ENCODE results near the gene PSMA7.

The PSMA7 gene

DNA sequence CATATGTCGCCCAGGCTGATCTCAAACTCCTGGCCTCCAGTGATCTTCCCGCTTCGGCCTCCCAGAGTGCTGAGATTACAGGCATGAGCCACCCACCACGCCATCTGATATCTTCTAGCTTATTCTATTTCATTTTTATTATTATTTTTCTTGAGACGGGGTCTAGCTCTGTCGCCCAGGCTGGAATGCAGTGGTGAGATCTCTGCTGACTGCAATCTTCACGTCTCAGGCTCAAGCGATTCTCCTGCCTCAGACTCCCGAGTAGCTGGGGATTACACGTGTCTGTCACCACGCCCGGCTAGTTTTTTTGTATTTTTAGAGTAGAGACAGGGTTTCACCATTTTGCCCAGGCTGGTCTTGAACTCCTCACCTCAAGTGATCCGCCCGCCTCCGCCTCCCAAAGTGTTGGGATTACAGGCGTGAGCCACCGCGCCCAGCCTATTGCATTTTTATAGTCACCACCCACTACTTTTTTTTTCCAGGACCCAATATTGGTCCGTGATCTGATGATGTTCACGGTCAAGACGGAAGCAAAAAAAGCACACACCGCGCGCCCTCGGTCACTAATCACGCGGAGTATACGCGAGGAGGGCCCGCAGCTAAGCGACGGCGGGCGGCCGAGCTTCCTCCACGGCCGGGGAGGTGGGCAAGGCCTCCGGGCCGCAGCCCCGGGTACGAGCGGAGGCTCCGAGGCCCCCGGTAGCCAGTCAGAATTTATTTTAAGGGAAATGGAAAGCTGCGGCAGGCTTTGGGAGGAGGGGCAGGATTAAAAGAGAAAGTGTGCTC lies 22.0 kb downstream of the PSMA7 start:
- TF ChIP-seq, protein P1, sequence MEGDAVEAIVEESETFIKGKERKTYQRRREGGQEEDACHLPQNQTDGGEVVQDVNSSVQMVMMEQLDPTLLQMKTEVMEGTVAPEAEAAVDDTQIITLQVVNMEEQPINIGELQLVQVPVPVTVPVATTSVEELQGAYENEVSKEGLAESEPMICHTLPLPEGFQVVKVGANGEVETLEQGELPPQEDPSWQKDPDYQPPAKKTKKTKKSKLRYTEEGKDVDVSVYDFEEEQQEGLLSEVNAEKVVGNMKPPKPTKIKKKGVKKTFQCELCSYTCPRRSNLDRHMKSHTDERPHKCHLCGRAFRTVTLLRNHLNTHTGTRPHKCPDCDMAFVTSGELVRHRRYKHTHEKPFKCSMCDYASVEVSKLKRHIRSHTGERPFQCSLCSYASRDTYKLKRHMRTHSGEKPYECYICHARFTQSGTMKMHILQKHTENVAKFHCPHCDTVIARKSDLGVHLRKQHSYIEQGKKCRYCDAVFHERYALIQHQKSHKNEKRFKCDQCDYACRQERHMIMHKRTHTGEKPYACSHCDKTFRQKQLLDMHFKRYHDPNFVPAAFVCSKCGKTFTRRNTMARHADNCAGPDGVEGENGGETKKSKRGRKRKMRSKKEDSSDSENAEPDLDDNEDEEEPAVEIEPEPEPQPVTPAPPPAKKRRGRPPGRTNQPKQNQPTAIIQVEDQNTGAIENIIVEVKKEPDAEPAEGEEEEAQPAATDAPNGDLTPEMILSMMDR (IDR thresholded peaks at IDR 0.05; ENCODE audit: extremely low read depth, insufficient read depth, missing control alignments): no peak
- no peak for DNase-seq (ENCODE audit: low spot score)
- in situ Hi-C loops (cut with MboI; ENCODE audit: low pct_unique_long_range_greater_than_20kb, low sequenced_read_pairs, unreplicated experiment): no loop called here

DNA sequence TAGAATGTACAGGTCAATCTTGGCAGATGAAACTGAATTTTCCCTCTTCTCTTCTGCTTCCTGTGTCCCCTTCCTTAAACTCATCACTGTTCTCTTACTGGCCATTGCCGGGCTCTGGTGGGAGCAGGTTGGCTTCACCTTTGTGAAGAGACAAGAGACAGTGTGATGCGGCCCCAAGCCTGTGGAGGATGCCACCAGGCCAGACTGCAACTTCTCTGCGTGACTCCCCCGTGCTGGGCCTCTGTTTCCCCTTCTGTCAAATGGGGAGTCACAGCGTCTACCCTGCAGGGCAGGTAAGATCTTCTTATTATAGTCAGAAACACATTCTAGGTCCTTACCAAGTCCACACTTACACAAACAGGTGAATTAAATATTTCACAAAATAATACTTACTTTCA lies 22.8 kb downstream of the PSMA7 start:
- DNase-seq (ENCODE audit: low spot score): no peak
- TF ChIP-seq, protein P1 (IDR thresholded peaks at IDR 0.05; ENCODE audit: extremely low read depth, insufficient read depth, missing control alignments): no peak
- in situ Hi-C loops (cut with MboI; ENCODE audit: low pct_unique_long_range_greater_than_20kb, low sequenced_read_pairs, unreplicated experiment): no loop called here

DNA sequence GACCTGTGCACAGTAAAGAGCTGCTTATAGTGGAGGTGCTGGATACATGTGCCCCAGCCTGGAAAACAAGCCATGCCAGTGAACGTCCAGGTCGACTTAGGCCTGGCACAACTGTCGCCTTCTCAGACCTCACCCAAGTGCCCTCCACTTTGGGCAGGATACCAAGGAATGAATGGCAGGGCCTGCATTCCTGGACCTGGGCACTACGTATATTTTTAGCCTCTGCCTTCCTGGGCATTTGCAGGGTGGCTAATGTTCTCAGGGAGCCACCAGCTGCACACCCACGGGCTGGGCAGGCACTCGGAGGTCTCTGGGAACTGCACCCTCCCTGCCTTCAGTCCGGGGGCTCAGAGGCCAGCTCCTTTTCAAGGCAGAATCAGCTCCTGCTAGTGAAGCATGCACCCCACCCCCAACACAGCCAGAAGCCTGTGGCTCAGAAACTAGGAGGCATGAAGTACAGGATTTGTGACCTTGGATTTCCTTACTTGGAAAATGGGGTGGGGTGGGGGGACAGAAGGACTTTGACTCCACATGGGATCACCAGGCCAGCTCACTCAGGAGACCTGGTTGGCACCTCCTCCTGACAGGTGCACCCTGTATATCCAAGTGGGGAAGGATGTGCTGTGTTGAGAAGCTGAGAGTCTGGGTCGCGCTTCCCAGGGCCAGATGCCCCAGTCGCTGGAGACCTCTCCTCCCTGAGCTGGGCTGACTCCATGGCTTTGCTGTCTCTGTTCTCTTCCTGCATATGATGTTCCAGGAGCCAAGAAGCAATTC lies 23.4 kb downstream of the PSMA7 start:
- TF ChIP-seq, protein P1 (IDR thresholded peaks at IDR 0.05; ENCODE audit: extremely low read depth, insufficient read depth, missing control alignments): no peak
- in situ Hi-C loops (cut with MboI; ENCODE audit: low pct_unique_long_range_greater_than_20kb, low sequenced_read_pairs, unreplicated experiment): no loop called here
- DNase-seq (ENCODE audit: low spot score): no peak

DNA sequence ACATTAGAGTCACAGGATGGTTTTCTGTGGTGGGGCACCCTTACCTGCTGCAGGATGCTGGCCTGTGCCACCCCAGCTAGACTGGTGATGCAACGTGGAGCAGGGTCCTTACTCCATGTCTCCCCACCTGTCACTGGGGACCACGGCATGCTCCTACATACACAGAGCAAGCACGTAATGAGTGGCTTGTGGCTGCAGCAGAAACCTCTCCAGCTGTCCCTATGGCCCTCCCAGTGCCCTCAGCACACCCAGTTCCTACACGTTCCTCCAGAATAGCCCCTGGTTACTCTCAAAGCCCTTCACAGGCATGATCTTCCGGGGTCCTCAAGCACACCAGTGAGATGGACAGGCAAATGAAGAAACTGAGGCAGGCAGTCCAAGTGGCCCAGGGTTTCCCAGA lies 24.1 kb downstream of the PSMA7 start:
- no peak for DNase-seq (ENCODE audit: low spot score)
- TF ChIP-seq, protein P1 (IDR thresholded peaks at IDR 0.05; ENCODE audit: extremely low read depth, insufficient read depth, missing control alignments): no peak
- in situ Hi-C loops (cut with MboI; ENCODE audit: low pct_unique_long_range_greater_than_20kb, low sequenced_read_pairs, unreplicated experiment): no loop called here

DNA sequence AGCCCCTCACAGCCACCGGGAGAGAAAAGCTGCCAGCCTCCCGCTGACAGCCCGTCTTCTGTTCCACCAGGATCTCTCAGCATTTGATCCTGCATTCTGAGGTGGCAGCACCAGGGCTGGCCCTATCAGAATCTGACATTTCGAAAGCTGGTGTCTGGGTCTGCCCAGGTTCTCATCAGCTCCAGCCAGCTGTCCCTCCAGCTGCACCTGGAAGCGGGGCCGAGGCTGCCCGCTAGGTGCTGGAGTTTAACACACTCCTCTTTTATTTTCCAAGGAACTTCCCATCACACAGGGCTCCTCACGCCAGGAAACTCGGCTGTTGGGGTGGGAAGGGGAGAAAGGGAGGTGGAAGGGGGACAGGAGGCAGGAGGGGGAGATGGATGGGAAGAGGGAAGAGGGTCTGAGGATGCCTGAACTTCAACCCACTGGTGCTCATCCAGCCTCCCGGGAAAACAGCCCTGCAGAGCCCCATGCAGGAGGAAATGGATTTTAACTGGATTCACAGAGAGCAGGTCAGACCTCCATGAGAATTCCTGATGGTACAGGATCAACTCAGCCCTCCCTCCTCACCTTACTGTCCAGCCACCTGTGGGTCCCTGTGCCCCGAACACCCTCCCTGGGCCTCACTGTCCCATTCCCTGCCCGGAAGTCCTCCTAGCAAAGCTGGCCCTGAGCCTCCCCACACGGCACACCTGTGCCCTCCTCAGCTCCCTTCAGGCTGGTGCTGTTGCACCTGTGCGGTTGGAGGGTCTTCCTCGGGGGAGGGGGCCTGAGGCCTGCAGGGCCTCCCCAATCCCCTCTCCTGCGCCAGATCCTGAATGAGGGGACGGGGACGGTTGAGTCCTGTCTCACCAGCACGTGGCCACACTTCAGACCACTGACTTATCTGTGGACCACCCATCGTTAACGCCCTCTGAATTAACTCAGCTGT lies 24.8 kb downstream of the PSMA7 start:
- TF ChIP-seq, protein P1 (IDR thresholded peaks at IDR 0.05; ENCODE audit: extremely low read depth, insufficient read depth, missing control alignments): no peak
- in situ Hi-C loops (cut with MboI; ENCODE audit: low pct_unique_long_range_greater_than_20kb, low sequenced_read_pairs, unreplicated experiment): no loop called here
- DNase-seq (ENCODE audit: low spot score): no peak

DNA sequence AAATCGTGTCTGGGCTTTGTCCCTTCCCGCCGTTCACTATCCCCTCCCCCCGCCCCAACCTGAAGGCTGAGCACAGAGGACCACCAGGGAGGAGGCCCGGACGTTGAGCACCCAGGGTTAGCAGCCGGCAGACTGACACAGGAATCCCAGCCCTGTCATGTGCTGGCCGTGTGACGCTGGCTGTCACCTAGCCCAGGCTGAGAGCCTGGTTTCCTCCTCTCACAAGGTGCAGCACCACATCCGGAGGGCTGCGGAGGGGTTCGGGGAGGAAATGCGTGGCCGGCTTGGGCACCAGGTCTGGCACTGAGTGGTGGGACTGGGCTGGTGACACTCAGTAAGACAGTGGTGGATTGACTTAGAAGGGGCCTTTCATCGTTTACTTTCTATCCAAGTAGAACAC lies 25.5 kb downstream of the PSMA7 start:
- TF ChIP-seq, protein P1 (IDR thresholded peaks at IDR 0.05; ENCODE audit: extremely low read depth, insufficient read depth, missing control alignments): no peak
- in situ Hi-C loops (cut with MboI; ENCODE audit: low pct_unique_long_range_greater_than_20kb, low sequenced_read_pairs, unreplicated experiment): no loop called here
- no peak for DNase-seq (ENCODE audit: low spot score)

All from GM13977 (cell line).